ENCODE data around the gene GRIN3B.

GRIN3B gene

GRCh38 chr19:962683-963400 is 37.4 kb upstream of the GRIN3B start:
- no peak for TF ChIP-seq CTCF (IDR thresholded peaks at IDR 0.05; ENCODE audit: low read depth, low read length)
- no peak for DNase-seq (ENCODE audit: extremely low read depth, low read depth)

GRCh38 chr19:963486-963951 is 36.7 kb upstream of the GRIN3B start:
- no peak for DNase-seq (ENCODE audit: extremely low read depth, low read depth)
- no peak for TF ChIP-seq CTCF (IDR thresholded peaks at IDR 0.05; ENCODE audit: low read depth, low read length)

- no peak for TF ChIP-seq CTCF (IDR thresholded peaks at IDR 0.05; ENCODE audit: low read depth, low read length)
- no peak for DNase-seq (ENCODE audit: extremely low read depth, low read depth)
These were observed 36.1 kb upstream of the GRIN3B start for GRCh38 chr19:964116-964520.

GRCh38 chr19:964761-965694 is 35.2 kb upstream of the GRIN3B start:
- no peak for TF ChIP-seq CTCF (IDR thresholded peaks at IDR 0.05; ENCODE audit: low read depth, low read length)
- no peak for DNase-seq (ENCODE audit: extremely low read depth, low read depth)

GRCh38 chr19:966485-967088 is 33.6 kb upstream of the GRIN3B start:
- DNase-seq (ENCODE audit: extremely low read depth, low read depth), result no peak
- TF ChIP-seq CTCF (IDR thresholded peaks at IDR 0.05; ENCODE audit: low read depth, low read length), result no peak

- TF ChIP-seq CTCF (IDR thresholded peaks at IDR 0.05; ENCODE audit: low read depth, low read length), result peak; percentile 53
- DNase-seq (ENCODE audit: extremely low read depth, low read depth), result no peak
These were observed 29.5 kb upstream of the GRIN3B start for GRCh38 chr19:970695-971094.
